Panc1 (cell line): ENCODE data around the gene C4orf50. TPM values are rescaled to one million over a fixed set of nuclear protein-coding genes. Genes with fewer than 3 reads are reported as not detected.

Source experiments
- ATAC-seq: fragments of 200-7000 bp; cut with Tn5 transposase; 2 replicates; pipeline ENCODE4 v1.9.1; 2020; ENCODE audit warnings: mild to moderate bottlenecking, moderate library complexity
- BruUV-seq: library from RNA; stranded (reverse); fragments of 400-500 nt; replicated peaks from 2 replicates; lab custom pipeline; 2021; lab: Mats Ljungman, UMichigan
- CTCF ChIA-PET: fragments of 300-600 bp; sonication (Branson Sonifier 250); formaldehyde crosslinking; loops from one replicate; lab custom pipeline; 2022; ENCODE audit warnings: antibody characterized with exemption; lab: Charles Lee
- POLR2A ChIA-PET: fragments of 300-600 bp; sonication (Branson Sonifier 250); formaldehyde crosslinking; loops from one replicate; lab custom pipeline; 2022; ENCODE audit warnings: antibody characterized with exemption; lab: Charles Lee
- DNase-seq: peaks from one replicate; pipeline ENCODE4 v3.0.0-alpha.2; 2010; ENCODE audit warnings: low read depth, low spot score
- H3K27ac ChIP-seq: 2 replicates; pipeline ENCODE4 v1.5.1; 2011; ENCODE audit warnings: mild to moderate bottlenecking, low read length, inconsistent platforms
- H3K27me3 ChIP-seq: fragments of 200-500 bp; sonication (Bioruptor generic); 2 replicates; pipeline ENCODE4 v1.6.0; 2014; ENCODE audit warnings: low read length, inconsistent platforms; ENCODE audit not compliant: control insufficient read depth, insufficient read depth
- H3K36me3 ChIP-seq: fragments of 200-500 bp; sonication (Bioruptor generic); 2 replicates; pipeline ENCODE4 v1.5.1; 2014; ENCODE audit warnings: inconsistent platforms, mild to moderate bottlenecking, low read length, moderate library complexity; ENCODE audit not compliant: control insufficient read depth, insufficient read depth
- H3K4me1 ChIP-seq: 2 replicates; pipeline ENCODE4 v1.5.1; 2011; ENCODE audit warnings: inconsistent platforms, mild to moderate bottlenecking, low read length, moderate library complexity; ENCODE audit not compliant: control insufficient read depth, insufficient read depth
- H3K4me3 ChIP-seq, 2 experiments: 2 replicates each; pipeline ENCODE4 v1.5.1; 2011 to 2012; ENCODE audit warnings: low read depth in 2 of 2, low read length in 2 of 2, mild to moderate bottlenecking in 2 of 2, inconsistent platforms in 1 of 2, moderate library complexity in 1 of 2
- H3K9me3 ChIP-seq: fragments of 200-500 bp; sonication (Bioruptor generic); 2 replicates; pipeline ENCODE4 v1.5.1; 2014; ENCODE audit warnings: low read depth, mild to moderate bottlenecking, inconsistent platforms, low read length, moderate library complexity; ENCODE audit not compliant: control insufficient read depth, insufficient read depth
- CTCF ChIP-seq: fragments of 450-650 bp; IDR thresholded peaks from 2 replicates; pipeline ENCODE4 v1.5.1; 2017; ENCODE audit warnings: mild to moderate bottlenecking
- POLR2AphosphoS5 ChIP-seq: IDR thresholded peaks from 2 replicates; pipeline ENCODE4 v1.6.1; 2012; ENCODE audit warnings: mild to moderate bottlenecking, low read depth, low read length, moderate library complexity
- REST ChIP-seq, 2 experiments: IDR thresholded peaks; 2 replicates each; pipeline ENCODE4 v1.6.1; 2011 to 2012; ENCODE audit warnings: low read depth in 2 of 2, control low read depth in 1 of 2, low read length in 1 of 2, mild to moderate bottlenecking in 1 of 2, moderate library complexity in 1 of 2; ENCODE audit not compliant: insufficient read depth in 1 of 2
- SIN3A ChIP-seq: IDR thresholded peaks from 2 replicates; pipeline ENCODE4 v1.6.1; 2012; ENCODE audit warnings: low read depth, mild to moderate bottlenecking, low read length, moderate library complexity, borderline replicate concordance; ENCODE audit not compliant: insufficient read depth
- TCF7L2 ChIP-seq: IDR thresholded peaks from 2 replicates; pipeline ENCODE4 v1.6.1; 2011; ENCODE audit warnings: mild to moderate bottlenecking, low read depth, low read length, inconsistent platforms
- in situ Hi-C: cut with HindIII; loops from 2 replicates; pipeline ENCODE4 v1.10.0; 2016; ENCODE audit warnings: low sequenced_read_pairs, low pct_unique_long_range_greater_than_20kb
- intact Hi-C: fragments of 100-400 bp; cut with micrococcal nuclease; formaldehyde crosslinking; loops from one replicate; pipeline ENCODE4 v1.10.0; 2022; ENCODE audit not compliant: unreplicated experiment
- total RNA-seq: library from RNA; stranded (reverse); gene quantifications from one replicate; pipeline ENCODE4 v1.2.1, GENCODE V29; 2021; ENCODE audit not compliant: unreplicated experiment

Gene C4orf50
- total RNA-seq, 1 experiment from 2014 or later = under 0.01 TPM

- intact Hi-C loops = no loop called here
- no peak for DNase-seq
- POLR2A ChIA-PET = no interaction called here
- in situ Hi-C loops = no loop called here
- Histone ChIP-seq H3K36me3 (no peaks in the 10 kb centered on the region), H3K4me3 (no peak overlapping the region), H3K4me1 (no peaks in the 10 kb centered on the region), H3K9me3 (no peaks in the 10 kb centered on the region), H3K27me3 (no peaks in the 10 kb centered on the region), H3K27ac (no peak overlapping the region)
- TF ChIP-seq TCF7L2 (no peak), POLR2AphosphoS5 (no peak), CTCF (no peak), REST (IDR thresholded peaks at IDR 0.05; ENCODE audit: insufficient read depth in 1 of 2, low read depth in 2 of 2, low read length in 1 of 2) (no peak), SIN3A (no peak)
- CTCF ChIA-PET = no interaction called here
- ATAC-seq = no peak
- BruUV-seq = no TSS peak
Measured at GRCh38 chr4:5917672-5918071, 100.6 kb downstream of the C4orf50 start.

- ATAC-seq (no peak), DNase-seq (no peak)
- TF ChIP-seq SIN3A = no peak
- no peak for TF ChIP-seq REST (IDR thresholded peaks at IDR 0.05; ENCODE audit: insufficient read depth in 1 of 2, low read depth in 2 of 2, low read length in 1 of 2)
- intact Hi-C loops (no loop called here), in situ Hi-C loops (no loop called here)
- no peaks in the 10 kb centered on the region for H3K36me3 ChIP-seq
- no peak overlapping the region for H3K4me3 ChIP-seq
- no peaks in the 10 kb centered on the region for H3K27me3 ChIP-seq
- BruUV-seq = no TSS peak
- H3K27ac ChIP-seq = no peak overlapping the region
- no peaks in the 10 kb centered on the region for H3K9me3 ChIP-seq
- ChIA-PET POLR2A (no interaction called here), CTCF (no interaction called here)
- no peaks in the 10 kb centered on the region for H3K4me1 ChIP-seq
Measured at GRCh38 chr4:5916229-5916628, 102.0 kb downstream of the C4orf50 start.
